Neural cell (in vitro differentiated cells): ENCODE data around the gene ALB.

Experiments
- CTCF ChIP-seq: fragments of 450-650 bp; IDR thresholded peaks from 2 replicates; pipeline ENCODE4 v1.5.1; 2014; ENCODE audit warnings: antibody characterized with exemption, mild to moderate bottlenecking, moderate library complexity; ENCODE audit not compliant: poor library complexity, severe bottlenecking
- EP300 ChIP-seq: fragments of 450-650 bp; conservative IDR thresholded peaks from 2 replicates; pipeline ENCODE4 v1.6.1; 2014; ENCODE audit warnings: antibody characterized with exemption, mild to moderate bottlenecking, moderate library complexity; ENCODE audit not compliant: poor library complexity, severe bottlenecking
- MXI1 ChIP-seq: fragments of 450-650 bp; conservative IDR thresholded peaks from 2 replicates; pipeline ENCODE4 v1.6.1; 2014; ENCODE audit warnings: antibody characterized with exemption, mild to moderate bottlenecking; ENCODE audit not compliant: poor library complexity, severe bottlenecking
- SMC3 ChIP-seq: fragments of 450-650 bp; conservative IDR thresholded peaks from 2 replicates; pipeline ENCODE4 v1.6.1; 2014; ENCODE audit warnings: antibody characterized with exemption, mild to moderate bottlenecking, moderate library complexity; ENCODE audit not compliant: poor library complexity

GRCh38 chr4:73448448-73449203 lies 44.5 kb downstream of the ALB start:
- TF ChIP-seq EP300 (no peak), SMC3 (no peak), CTCF (no peak), MXI1 (no peak)
